Glomerular endothelial cell (primary cell): ENCODE measurements around the gene SETD7. TPM values are rescaled to one million over a fixed set of nuclear protein-coding genes. Genes with fewer than 3 reads are reported as not detected.

Source experiments
- total RNA-seq: library from RNA; depleted of rRNA; stranded (reverse); fragments of >200 nt; gene quantifications from 2 replicates; pipeline ENCODE4 v1.2.3, GENCODE V29; 2015

SETD7 gene
- total RNA-seq, 1 donor from 2014 or later: 53.2 TPM

Other genes with a start within 250 kb of the SETD7 start
- gene RAB33B, start 102.1 kb downstream of the SETD7 start, total RNA-seq: 22.5 and 23.3 TPM in 2 replicates
- gene MGST2, start 109.6 kb upstream of the SETD7 start, total RNA-seq: 133 and 143 TPM in 2 replicates